Stimulated activated CD4-positive, alpha-beta T cell treated with anti-CD3 and anti-CD28 coated beads, Interleukin-15, amount 100 ng/mL, for 1 hour (primary cell): Measurements from ENCODE around the gene SHFL.

ENCODE experiments used
- DNase-seq, 2 donors: peaks; one replicate each; pipeline ENCODE4 v3.0.0-alpha.2; 2020; ENCODE audit warnings: low read depth in 1 of 2, low spot score in 1 of 2

Gene SHFL

DNA sequence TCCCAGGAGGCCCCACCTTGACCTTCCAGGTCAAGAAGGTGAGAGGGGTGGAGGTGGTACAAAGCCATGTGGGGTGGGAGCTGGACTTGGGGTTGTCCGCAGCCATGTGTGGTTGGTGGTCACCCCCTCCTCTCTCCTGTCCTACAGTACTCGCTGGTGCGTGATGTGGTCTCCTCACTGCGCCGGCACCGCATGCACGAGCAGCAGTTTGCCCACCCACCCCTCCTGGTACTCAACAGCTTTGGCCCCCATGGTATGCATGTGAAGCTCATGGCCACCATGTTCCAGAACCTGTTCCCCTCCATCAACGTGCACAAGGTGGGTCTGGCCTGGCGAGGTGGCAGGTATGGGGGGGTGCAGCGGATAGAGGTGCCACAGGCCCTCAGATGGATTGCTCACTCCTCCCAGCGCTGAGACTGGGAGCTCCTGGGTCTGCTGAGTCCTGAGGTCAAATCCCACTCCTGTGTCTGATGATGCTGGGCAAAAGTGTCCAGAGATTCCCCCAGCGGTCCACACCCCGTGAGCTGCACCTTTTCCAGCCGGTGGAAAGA is 21.8 kb downstream of the SHFL start:
- no peak for DNase-seq

DNA sequence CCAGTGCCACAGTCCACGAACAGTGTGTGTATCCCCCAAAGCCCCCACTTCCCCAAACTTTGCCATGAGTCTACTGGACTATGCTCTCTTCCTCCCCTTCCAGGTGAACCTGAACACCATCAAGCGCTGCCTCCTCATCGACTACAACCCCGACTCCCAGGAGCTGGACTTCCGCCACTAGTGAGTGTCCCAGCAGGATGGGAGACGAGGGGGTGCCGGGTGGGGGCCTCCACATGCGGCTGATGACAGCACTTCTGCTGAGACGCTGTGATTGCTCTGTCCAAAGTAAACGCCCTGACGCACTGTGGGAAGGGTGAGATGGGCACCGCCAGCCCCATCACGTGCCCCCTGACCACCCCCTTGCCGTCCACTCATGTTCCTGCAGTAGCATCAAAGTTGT is 23.4 kb downstream of the SHFL start:
- no peak for DNase-seq

DNA sequence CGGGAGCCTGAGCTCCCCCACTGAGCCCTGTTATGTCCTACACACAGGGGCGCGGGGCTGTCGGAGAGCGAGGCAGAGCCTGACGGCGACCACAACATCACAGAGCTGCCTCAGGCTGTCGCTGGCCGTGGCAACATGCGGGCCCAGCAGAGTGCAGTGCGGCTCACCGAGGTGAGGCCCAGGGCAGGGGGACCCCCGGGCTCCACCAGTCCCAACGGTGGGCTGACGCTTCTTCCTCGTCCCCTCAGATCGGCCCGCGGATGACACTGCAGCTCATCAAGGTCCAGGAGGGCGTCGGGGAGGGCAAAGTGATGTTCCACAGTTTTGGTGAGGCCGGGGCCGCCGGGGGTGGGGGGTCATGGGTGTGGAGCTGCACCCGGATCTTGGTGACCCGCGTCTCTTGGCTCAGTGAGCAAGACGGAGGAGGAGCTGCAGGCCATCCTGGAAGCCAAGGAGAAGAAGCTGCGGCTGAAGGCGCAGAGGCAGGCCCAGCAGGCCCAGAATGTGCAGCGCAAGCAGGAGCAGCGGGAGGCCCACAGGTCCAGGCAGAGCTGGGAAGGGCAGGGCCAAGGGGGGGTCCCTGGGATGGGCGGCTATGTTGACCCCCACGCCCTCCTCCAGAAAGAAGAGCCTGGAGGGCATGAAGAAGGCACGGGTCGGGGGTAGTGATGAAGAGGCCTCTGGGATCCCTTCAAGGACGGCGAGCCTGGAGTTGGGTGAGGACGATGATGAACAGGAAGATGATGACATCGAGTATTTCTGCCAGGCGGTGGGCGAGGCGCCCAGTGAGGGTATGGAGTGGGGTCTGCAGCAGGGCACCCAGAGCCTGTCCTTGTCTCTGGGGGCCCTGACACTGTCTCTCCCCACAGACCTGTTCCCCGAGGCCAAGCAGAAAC is 24.2 kb downstream of the SHFL start:
- no peak for DNase-seq

DNA sequence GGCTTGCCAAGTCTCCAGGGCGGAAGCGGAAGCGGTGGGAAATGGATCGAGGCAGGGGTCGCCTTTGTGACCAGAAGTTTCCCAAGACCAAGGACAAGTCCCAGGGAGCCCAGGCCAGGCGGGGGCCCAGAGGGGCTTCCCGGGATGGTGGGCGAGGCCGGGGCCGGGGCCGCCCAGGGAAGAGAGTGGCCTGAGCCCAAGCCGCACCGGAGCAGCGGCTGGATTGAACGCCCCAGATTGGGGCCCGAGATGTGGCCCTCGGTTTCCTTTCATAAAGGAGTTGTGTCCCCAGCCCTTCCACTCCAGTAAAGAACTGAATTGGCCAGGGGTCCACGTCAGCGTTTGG is 24.8 kb downstream of the SHFL start:
- DNase-seq, result no peak

DNA sequence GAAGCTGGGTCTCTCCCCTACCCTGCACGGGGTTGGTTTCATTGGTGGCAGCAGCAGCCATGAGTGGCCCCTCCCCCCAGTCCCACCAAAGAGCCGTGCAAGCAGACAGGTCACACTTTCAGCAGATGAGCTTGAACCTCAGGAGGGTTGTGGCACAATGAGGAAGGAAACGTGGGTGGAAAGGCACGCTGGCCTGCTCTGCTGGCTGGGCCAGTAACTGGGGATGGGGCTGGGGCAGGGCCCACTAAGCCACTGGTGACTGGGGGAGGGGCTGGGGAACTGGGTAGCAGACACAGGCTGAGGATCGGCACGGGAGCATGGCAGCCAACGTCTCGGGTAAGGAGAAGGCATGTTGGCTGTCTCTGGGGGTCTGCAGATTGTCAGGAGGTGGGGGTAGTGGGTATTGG is 25.3 kb downstream of the SHFL start, which contains the start of gene P2RY11:
Gene P2RY11 (plus strand): TSS at position 289 of the 407 bp plus-strand sequence. CDS start 29 bp downstream, at position 318.
- no peak for DNase-seq

DNA sequence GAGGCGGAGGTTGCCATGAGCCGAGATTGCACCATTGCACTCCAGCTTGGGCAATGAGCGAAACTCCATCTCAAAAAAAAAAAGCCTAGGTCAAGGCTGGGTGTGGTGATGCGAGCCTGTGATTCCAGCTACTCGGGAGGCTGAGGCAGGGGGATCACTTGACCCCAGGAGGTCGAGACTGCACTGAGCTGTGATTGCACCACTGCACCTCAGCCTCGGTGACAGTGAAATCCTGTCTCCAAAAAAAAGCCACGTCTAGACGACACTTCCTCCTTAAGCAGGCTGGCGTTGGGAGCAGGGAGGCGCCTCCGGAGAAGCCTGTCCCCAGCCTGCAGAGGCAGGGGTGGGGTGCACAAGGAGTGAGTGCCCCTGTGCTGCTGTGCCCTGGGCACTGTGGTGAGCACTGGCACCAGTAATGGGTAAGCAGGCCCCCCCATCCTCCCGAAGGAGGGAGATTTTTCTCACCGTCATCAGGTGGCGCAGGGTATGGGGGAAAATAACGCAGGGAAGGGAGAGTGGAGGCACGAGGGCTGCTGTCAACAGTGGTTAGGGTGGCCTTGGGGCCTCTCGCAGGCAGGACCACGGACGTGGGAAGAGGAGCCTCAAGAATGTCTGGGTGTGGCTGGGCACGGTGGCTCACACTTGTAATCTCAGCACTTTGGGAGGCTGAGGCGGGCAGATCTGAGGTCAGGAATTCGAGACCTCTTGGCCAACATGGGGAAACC is 26.1 kb downstream of the SHFL start:
- peak in 1 of 2 donors; percentile 27 for DNase-seq

DNA sequence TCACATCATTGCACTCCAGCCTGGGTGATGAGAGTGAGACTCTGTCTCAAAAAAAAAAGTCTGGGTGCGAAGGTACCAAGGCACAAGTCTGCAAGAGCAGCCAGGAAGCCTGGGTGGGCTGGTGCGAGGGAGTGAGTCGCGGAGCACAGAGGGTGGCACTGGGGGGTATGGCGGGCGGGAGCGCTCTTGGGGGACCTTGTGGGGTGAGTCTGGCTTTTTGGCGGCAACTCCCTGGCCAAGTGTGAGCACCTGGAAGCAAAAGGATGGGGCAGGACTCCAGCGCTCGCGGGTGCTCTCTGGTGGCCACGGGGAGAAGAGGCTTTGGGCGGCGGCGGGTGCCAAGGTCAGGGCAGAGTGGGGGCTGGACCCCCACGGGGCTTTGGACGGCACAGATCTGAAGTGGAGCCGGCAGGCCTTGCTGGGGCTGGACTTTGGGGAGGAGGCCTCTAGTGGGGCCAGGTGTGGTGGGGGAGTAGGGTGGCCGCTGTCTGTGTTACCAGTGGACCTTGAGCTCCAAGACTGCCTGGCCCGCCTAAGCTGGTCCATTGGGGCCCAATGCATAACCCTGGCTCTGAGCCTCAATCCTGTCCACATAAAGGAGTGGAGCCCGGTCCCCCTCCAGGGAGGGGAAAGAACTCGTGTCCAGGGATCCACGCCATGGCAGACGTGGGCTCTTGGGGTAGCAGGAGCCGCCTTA is 26.9 kb downstream of the SHFL start:
- DNase-seq, result peak in 1 of 2 donors; percentile 65

DNA sequence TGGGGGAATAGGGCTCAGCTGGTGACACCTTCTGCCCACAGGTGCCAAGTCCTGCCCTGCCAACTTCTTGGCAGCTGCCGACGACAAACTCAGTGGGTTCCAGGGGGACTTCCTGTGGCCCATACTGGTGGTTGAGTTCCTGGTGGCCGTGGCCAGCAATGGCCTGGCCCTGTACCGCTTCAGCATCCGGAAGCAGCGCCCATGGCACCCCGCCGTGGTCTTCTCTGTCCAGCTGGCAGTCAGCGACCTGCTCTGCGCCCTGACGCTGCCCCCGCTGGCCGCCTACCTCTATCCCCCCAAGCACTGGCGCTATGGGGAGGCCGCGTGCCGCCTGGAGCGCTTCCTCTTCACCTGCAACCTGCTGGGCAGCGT is 27.5 kb downstream of the SHFL start:
- no peak for DNase-seq

DNA sequence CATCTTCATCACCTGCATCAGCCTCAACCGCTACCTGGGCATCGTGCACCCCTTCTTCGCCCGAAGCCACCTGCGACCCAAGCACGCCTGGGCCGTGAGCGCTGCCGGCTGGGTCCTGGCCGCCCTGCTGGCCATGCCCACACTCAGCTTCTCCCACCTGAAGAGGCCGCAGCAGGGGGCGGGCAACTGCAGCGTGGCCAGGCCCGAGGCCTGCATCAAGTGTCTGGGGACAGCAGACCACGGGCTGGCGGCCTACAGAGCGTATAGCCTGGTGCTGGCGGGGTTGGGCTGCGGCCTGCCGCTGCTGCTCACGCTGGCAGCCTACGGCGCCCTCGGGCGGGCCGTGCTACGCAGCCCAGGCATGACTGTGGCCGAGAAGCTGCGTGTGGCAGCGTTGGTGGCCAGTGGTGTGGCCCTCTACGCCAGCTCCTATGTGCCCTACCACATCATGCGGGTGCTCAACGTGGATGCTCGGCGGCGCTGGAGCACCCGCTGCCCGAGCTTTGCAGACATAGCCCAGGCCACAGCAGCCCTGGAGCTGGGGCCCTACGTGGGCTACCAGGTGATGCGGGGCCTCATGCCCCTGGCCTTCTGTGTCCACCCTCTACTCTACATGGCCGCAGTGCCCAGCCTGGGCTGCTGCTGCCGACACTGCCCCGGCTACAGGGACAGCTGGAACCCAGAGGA is 28.0 kb downstream of the SHFL start:
- DNase-seq, result no peak

DNA sequence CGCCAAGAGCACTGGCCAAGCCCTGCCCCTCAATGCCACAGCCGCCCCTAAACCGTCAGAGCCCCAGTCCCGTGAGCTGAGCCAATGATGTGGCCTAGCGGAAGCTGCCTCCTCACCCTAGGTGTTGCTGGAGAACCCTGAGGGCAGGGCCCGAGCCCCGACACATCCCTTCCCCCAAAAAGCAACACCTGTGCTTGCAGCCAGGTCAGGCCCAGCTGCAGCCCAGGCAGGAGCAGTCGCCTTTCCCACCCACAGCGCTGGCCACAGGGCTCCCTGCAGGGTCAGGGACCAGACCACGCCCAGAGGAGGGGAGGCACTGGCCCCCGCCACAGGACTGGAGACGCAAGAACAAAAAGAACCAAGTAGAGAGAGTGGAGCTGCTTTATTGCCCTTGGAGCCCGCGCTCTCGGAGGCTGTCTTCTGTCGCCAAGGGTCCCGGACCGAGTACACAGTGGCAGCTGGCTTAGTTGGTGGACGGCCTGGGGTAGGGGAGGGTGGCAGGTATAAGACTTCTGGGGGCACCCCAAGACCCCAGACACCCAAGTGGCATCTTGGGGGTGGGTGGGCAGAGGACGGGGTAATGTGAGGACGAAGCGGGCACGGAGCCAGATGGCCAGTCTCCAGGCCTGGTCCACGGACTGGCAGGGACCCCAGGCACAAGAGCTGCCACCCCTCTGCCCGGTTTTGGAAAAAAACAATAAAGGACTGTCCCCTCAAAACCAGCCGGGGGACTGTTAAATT is 28.7 kb downstream of the SHFL start:
- DNase-seq, result no peak

DNA sequence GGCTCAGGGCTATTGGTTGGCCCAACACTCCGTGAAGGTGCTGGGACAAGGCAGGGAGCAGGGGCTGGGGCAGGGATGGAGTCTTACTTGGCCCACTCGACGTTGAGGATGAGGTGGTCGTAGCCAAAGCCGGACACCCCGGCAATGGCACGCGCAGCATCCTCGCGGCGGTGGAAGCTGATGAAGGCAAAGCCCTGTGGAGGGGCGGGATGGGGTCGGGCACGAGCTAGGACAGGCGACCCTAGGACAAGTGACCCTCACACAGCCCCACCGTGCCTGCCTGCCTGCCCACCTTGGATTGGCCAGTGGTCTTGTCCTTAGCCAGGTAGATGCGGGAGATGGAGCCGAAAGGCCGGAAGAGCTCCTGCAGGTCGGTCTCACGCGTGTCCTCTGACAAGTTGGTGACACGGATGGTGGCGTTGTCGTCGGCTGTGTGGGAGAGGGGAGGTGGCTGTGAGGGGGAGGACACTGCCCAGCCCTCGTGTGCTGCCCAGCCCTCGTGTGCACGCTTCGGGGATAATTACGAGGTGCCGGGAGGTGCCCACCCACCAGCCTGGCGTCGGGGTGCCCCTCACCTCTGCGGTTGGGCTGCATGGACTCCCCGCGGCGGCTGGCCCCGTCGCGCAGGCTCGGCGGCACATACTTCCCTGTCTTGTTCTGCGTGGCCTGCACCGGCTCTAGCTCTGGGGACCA is 29.4 kb downstream of the SHFL start:
- no peak for DNase-seq

DNA sequence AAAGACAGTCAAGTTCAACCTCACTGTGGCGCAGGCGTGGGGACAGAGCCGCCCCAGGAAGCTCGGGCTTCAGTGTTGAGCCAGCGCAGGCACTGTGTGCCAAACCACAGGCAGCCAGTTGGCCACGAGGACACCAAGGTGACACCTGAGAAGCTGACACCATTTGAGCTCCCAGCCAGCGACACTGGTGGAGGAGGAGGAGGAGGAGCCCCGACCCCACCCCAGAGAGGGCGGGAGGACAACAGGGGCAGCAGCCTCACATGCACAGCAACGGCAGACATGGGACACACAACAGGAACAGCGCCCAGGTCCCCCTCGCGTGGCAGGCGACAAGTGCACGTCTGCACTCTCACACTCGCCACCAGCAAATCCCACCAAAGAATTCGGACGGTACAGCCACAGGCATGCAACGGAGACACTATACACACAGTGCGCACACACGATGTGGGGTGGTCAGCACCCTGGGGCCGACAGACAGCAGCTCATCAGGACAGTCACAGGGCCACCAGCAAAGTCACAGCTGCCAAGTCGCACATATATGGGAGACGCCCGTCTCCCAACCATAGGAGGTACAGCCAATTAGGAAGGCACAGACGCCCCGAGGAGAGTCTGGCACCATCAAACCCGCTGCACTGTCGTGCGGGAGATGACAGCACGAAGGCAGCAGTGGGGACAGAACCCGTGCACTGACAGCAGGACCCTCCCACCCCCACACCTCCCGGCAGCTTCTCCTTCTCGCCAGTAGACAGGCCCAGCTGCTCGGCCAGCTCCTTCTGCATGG is 30.2 kb downstream of the SHFL start:
- DNase-seq, result no peak

DNA sequence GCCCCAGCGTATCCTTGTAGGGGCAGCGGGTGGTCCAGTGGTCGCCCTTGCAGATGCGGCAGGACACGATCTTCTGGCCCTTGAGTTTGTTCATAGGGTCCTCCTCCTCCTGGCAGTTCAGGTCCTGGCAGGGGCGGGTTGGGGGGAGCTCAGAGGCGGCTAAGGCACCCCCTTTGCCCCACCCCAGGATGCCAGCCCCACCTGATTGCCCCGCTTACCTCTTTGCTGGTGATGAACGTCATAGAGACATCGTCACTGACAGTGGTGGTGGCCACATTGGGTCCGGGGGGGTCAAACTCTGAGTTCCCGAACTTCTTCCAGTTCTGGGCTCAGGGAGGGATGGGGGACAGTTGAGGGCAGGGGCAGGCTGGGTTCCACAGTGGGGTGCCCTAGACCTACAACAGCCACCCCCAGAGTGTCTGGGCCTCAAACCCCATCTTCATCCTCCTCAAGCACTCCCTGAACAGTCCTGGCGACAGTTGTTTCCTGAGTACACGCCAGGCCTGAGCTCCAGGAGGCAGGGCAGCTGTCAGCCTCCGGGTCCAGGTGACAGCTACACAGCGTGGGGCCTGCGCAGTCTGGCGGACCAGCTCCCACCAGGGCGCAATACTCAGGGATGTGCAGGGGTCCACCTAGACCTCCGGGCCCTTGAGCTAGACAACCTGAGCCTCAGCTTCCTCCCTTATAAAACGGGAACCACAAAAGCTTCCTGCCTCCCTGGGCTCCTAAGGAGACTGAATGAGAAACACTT is 30.9 kb downstream of the SHFL start:
- no peak for DNase-seq

DNA sequence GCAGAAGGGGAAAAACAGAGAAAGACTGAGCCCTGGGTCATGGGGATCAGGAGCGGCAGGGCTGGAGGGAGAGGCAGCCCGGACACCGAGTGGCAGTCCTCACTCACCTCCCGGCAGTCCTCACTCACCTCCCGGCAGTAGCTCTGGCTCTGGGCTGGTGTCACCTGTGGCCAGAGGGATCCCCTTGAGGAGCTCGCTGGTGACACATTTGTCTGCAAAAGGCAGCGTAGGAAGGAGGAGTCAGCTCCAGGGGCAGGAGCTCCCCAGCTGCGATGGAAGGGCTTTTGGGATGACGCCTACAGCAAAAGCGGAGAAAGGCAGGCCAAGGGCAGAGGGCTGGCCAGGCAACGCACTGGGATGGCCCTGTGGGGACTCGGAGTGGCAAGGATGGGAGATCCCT is 32.8 kb downstream of the SHFL start:
- no peak for DNase-seq

DNA sequence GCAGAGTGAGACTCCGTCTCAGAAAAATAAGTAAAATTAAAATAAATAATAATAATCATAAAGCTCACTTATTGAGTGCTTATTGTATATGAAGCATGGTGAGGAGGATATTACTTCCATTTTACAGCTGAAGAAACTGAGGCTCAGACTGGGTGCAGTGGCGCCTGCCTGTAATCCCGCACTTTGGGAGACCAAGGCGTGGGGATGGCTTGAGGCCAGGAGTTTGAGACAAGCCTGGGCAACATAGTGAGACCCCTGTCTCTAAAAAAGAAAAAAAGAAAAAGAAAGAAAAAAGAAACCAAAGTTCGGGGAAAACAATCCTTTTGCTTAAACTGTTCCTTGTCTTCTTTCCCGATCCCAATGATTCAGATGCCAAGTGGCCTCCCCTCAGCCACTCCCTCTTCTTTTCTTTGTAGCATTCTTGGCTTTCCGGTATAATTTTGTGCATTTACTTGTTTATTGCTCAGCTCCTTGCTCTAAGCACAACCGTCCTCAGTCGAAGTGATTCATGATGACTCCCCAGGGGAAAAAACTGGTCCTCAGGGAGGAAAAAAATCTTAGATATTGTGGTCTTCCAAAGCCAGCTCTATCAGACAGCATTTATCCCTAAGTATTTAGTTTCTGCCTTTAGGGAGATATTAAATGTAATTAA is 34.5 kb downstream of the SHFL start:
- DNase-seq, result no peak

DNA sequence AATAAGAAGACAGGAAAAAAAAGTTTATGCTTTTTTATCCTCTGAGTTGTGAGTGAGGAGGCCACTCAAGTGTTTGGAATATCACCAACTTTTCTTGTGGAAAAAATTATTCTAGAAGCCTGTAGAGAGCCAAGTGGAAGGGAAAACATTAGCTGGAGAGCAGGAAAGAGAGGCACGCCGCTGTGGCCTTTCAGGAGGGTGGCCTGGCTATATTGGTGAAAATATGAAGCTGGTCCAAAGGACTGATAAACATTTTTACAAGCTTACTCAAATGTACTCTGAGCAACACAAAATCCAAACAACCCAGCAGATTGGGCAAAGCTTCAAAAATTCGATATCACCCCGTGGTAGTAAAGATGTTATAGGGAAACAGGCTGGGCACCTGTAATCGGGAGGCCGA is 35.9 kb downstream of the SHFL start:
- DNase-seq, result no peak

DNA sequence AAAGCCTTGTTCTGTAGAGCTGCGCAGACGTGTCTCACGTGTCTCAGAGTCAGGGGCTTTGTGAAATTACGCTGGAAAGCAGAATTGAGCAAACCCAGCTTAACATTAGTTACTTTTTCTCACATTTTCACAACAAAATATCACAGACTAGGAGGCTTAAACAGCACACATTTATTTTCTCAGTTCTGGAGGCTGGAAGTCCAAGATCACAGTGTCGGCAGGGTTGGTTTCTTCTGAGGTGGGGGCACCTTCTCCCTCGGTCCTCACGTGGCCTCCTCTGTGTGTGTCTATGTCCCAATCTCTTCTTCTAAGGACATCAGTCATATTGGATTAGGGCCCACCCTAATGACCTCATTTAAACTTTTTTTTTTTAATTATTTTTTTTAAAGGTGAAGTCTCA is 38.3 kb downstream of the SHFL start:
- no peak for DNase-seq

DNA sequence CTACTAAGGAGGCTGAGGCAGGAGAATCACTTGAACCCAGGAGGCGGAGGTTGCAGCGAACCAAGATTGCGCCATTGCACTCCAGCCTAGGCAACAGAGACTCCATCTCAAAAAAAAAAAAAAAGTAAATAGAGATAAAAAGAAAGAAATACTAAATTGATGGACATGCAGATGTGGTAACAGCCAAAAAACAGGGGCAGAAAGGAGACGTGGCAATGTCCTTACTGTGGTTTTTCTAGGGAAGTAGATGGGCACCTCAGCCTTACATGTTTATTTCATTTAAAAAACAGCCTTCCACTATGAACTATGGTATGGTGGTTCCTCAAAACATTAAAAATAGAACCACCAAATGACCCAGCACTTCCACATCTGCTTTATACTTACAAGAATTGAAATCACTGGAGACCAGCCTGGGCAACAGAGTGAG is 40.1 kb downstream of the SHFL start:
- DNase-seq, result no peak
